Liver (tissue), 9 donors: ENCODE data around the gene CRMP1. TPM values are rescaled to one million over a fixed set of nuclear protein-coding genes. Genes with fewer than 3 reads are reported as not detected.

Source experiments
- DNase-seq: peaks from one replicate; pipeline ENCODE4 v3.0.0-alpha.2; 2017; ENCODE audit warnings: low spot score
- H3K27ac ChIP-seq, 2 donors: one replicate each; pipeline ENCODE4 v1.7.0; 2013; ENCODE audit warnings: inconsistent platforms in 2 of 2, low read length in 2 of 2, control low read depth in 1 of 2, low read depth in 1 of 2, mild to moderate bottlenecking in 1 of 2
- H3K27me3 ChIP-seq, 4 donors: one replicate each; pipeline versions ENCODE4 v1.6.1 to v1.7.0; 2013; ENCODE audit warnings: low read length in 3 of 4, inconsistent platforms in 1 of 4, mild to moderate bottlenecking in 1 of 4, moderate library complexity in 1 of 4; ENCODE audit not compliant: control insufficient read depth in 4 of 4, insufficient read depth in 4 of 4
- H3K36me3 ChIP-seq, 4 donors: one replicate each; pipeline versions ENCODE4 v1.6.1 to v1.7.0; 2013; ENCODE audit warnings: low read length in 3 of 4, mild to moderate bottlenecking in 3 of 4, low read depth in 1 of 4, moderate library complexity in 1 of 4; ENCODE audit not compliant: control insufficient read depth in 4 of 4, insufficient read depth in 3 of 4
- H3K4me1 ChIP-seq, 4 donors: one replicate each; pipeline versions ENCODE4 v1.6.1 to v1.7.0; 2013; ENCODE audit warnings: low read length in 3 of 4, mild to moderate bottlenecking in 3 of 4, moderate library complexity in 1 of 4; ENCODE audit not compliant: control insufficient read depth in 4 of 4, insufficient read depth in 4 of 4
- H3K4me3 ChIP-seq, 3 donors: one replicate each; pipeline versions ENCODE4 v1.6.1 to v1.7.0; 2013; ENCODE audit warnings: low read length in 3 of 3, control low read depth in 1 of 3, low read depth in 1 of 3, mild to moderate bottlenecking in 1 of 3
- H3K9ac ChIP-seq, 2 donors: one replicate each; pipeline ENCODE4 v1.7.0; 2013; ENCODE audit warnings: low read length in 2 of 2, mild to moderate bottlenecking in 2 of 2, moderate library complexity in 2 of 2, control low read depth in 1 of 2, low read depth in 1 of 2
- H3K9me3 ChIP-seq, 4 donors: one replicate each; pipeline versions ENCODE4 v1.6.1 to v1.7.0; 2013; ENCODE audit warnings: low read length in 3 of 4; ENCODE audit not compliant: control insufficient read depth in 4 of 4
- CTCF ChIP-seq: fragments of 150-350 bp; IDR thresholded peaks from 2 replicates; pipeline ENCODE4 v1.5.1; 2017; ENCODE audit warnings: improper control_type of control experiment, low read depth, low read length; ENCODE audit not compliant: missing input control
- EGR1 ChIP-seq, 2 donors: IDR thresholded peaks; 2 replicates each; pipeline ENCODE4 v1.6.1; 2016 to 2018; ENCODE audit warnings: antibody characterized with exemption in 2 of 2, low read depth in 2 of 2
- FOXA2 ChIP-seq: IDR thresholded peaks from 2 replicates; pipeline ENCODE4 v1.6.1; 2016; ENCODE audit warnings: antibody characterized with exemption
- GABPA ChIP-seq, 2 donors: IDR thresholded peaks in 1 of 2; conservative IDR thresholded peaks in 1 of 2; 2 replicates each; pipeline ENCODE4 v1.6.1; 2016; ENCODE audit warnings: antibody characterized with exemption in 2 of 2, mild to moderate bottlenecking in 1 of 2, moderate library complexity in 1 of 2
- HNF4A ChIP-seq, 2 donors: conservative IDR thresholded peaks; 2 replicates each; pipeline ENCODE4 v1.6.1; 2016; ENCODE audit warnings: antibody characterized with exemption in 2 of 2, mild to moderate bottlenecking in 2 of 2
- HNF4G ChIP-seq: IDR thresholded peaks from 2 replicates; pipeline ENCODE4 v1.6.1; 2016; ENCODE audit warnings: antibody characterized with exemption
- JUND ChIP-seq, 2 donors: IDR thresholded peaks; 2 replicates each; pipeline ENCODE4 v1.6.1; 2016; ENCODE audit warnings: antibody characterized with exemption in 2 of 2
- MAX ChIP-seq: IDR thresholded peaks from 2 replicates; pipeline ENCODE4 v1.6.1; 2016; ENCODE audit warnings: antibody characterized with exemption
- NR2F2 ChIP-seq: IDR thresholded peaks from 2 replicates; pipeline ENCODE4 v1.6.1; 2016; ENCODE audit warnings: antibody characterized with exemption
- RAD21 ChIP-seq, 2 donors: IDR thresholded peaks; 2 replicates each; pipeline ENCODE4 v1.6.1; 2016; ENCODE audit warnings: antibody characterized with exemption in 2 of 2, mild to moderate bottlenecking in 2 of 2
- REST ChIP-seq: IDR thresholded peaks from 2 replicates; pipeline ENCODE4 v1.6.1; 2016; ENCODE audit warnings: antibody characterized with exemption, mild to moderate bottlenecking
- RXRA ChIP-seq, 2 donors: IDR thresholded peaks; 2 replicates each; pipeline ENCODE4 v1.6.1; 2017 to 2018; ENCODE audit warnings: antibody characterized with exemption in 2 of 2, mild to moderate bottlenecking in 1 of 2
- SP1 ChIP-seq: IDR thresholded peaks from 2 replicates; pipeline ENCODE4 v1.6.1; 2018; ENCODE audit warnings: antibody characterized with exemption, mild to moderate bottlenecking
- TAF1 ChIP-seq: conservative IDR thresholded peaks from 2 replicates; pipeline ENCODE4 v1.6.1; 2016; ENCODE audit warnings: antibody characterized with exemption, mild to moderate bottlenecking
- YY1 ChIP-seq: IDR thresholded peaks from 2 replicates; pipeline ENCODE4 v1.6.1; 2016; ENCODE audit warnings: antibody characterized with exemption, mild to moderate bottlenecking
- WGBS: extraction: QIAGEN DNeasy Blood & Tissue Kit; methylation state at CpG from one replicate; pipeline ENCODE4 v1.1.7; 2013; 5-methylcytosine and 5-hydroxymethylcytosine counted together
- polyA plus RNA-seq, 2 donors: library from polyadenylated mRNA; stranded (reverse) in 1 of 2; unstranded in 1 of 2; fragments of 200-250 nt in 1 of 2; fragments of >200 nt in 1 of 2; fragmentation: Nextera tagmentation in 1 of 2; extraction: Ambion mirVana in 1 of 2; gene quantifications; one replicate each; pipeline versions ENCODE4 v1.2.1 to v1.2.3, GENCODE V29; 2013 to 2015
- total RNA-seq, 2 donors: library from RNA; depleted of rRNA; stranded (reverse); fragments of >200 nt; gene quantifications; one replicate each; pipeline ENCODE4 v1.2.3, GENCODE V29; 2014
- TF ChIP-seq, protein P1 (sequence below): IDR thresholded peaks from 2 replicates; pipeline ENCODE4 v1.6.1; 2016; ENCODE audit warnings: antibody characterized with exemption
- TF ChIP-seq, protein P2 (sequence below): IDR thresholded peaks from 2 replicates; pipeline ENCODE4 v1.6.1; 2016; ENCODE audit warnings: antibody characterized with exemption
- donor health status: healthy.
- donor health status: healthy.
- donor health status: healthy.
- donor health status: healthy.
- donor health status: healthy.

Gene CRMP1
- total and polyA plus RNA-seq, 4 donors = 0.06 to 0.42 (median 0.12) TPM

- Histone ChIP-seq H3K9me3 (no peaks in the 10 kb centered on the region), H3K27me3 (no peaks in the 10 kb centered on the region), H3K4me3 (no peak overlapping the region), H3K27ac (no peak overlapping the region), H3K4me1 (no peaks in the 10 kb centered on the region), H3K9ac (no peak overlapping the region), H3K36me3 (no peaks in the 10 kb centered on the region)
- TF ChIP-seq HNF4A (conservative IDR thresholded peaks at IDR 0.05) (no peak), YY1 (no peak), HNF4G (no peak), RXRA (IDR thresholded peaks at IDR 0.05) (no peak), FOXA2 (no peak), TAF1 (no peak), NR2F2 (no peak), RAD21 (IDR thresholded peaks at IDR 0.05) (no peak), EGR1 (IDR thresholded peaks at IDR 0.05; ENCODE audit: low read depth in 2 of 2) (no peak), SP1 (no peak), REST (no peak), CTCF (no peak), GABPA (IDR thresholded peaks at IDR 0.05 in 1 of 2, conservative IDR thresholded peaks at IDR 0.05 in 1 of 2) (no peak), JUND (IDR thresholded peaks at IDR 0.05) (no peak), MAX (no peak)
- TF ChIP-seq, protein P1, sequence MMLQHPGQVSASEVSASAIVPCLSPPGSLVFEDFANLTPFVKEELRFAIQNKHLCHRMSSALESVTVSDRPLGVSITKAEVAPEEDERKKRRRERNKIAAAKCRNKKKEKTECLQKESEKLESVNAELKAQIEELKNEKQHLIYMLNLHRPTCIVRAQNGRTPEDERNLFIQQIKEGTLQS = no peak
- TF ChIP-seq, protein P2, sequence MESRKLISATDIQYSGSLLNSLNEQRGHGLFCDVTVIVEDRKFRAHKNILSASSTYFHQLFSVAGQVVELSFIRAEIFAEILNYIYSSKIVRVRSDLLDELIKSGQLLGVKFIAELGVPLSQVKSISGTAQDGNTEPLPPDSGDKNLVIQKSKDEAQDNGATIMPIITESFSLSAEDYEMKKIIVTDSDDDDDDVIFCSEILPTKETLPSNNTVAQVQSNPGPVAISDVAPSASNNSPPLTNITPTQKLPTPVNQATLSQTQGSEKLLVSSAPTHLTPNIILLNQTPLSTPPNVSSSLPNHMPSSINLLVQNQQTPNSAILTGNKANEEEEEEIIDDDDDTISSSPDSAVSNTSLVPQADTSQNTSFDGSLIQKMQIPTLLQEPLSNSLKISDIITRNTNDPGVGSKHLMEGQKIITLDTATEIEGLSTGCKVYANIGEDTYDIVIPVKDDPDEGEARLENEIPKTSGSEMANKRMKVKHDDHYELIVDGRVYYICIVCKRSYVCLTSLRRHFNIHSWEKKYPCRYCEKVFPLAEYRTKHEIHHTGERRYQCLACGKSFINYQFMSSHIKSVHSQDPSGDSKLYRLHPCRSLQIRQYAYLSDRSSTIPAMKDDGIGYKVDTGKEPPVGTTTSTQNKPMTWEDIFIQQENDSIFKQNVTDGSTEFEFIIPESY = no peak
- WGBS = 77% methylated on average over 19 of the region's 19 CpGs
- DNase-seq = no peak
Observed at GRCh38 chr4:5827108-5828004, 65.5 kb downstream of the CRMP1 start.
